Muscle layer of duodenum (tissue), 2 donors: ENCODE results near the gene ATP5F1E.

Experiments used
- H3K27ac ChIP-seq: one replicate; pipeline ENCODE4 v1.7.0; 2013; ENCODE audit warnings: mild to moderate bottlenecking, low read length
- H3K27me3 ChIP-seq: one replicate; pipeline ENCODE4 v1.7.0; 2013; ENCODE audit warnings: low read depth, mild to moderate bottlenecking, control low read depth, low read length
- H3K36me3 ChIP-seq, 2 donors: one replicate each; pipeline ENCODE4 v1.7.0; 2013; ENCODE audit warnings: low read length in 2 of 2, control low read depth in 1 of 2, mild to moderate bottlenecking in 1 of 2; ENCODE audit not compliant: insufficient read depth in 2 of 2, control insufficient read depth in 1 of 2
- H3K4me1 ChIP-seq, 2 donors: one replicate each; pipeline ENCODE4 v1.7.0; 2013; ENCODE audit warnings: low read length in 2 of 2, mild to moderate bottlenecking in 2 of 2, control low read depth in 1 of 2, moderate library complexity in 1 of 2; ENCODE audit not compliant: insufficient read depth in 2 of 2, control insufficient read depth in 1 of 2
- H3K4me3 ChIP-seq, 2 donors: one replicate each; pipeline ENCODE4 v1.7.0; 2013; ENCODE audit warnings: low read length in 2 of 2, low read depth in 1 of 2, mild to moderate bottlenecking in 1 of 2
- H3K9me3 ChIP-seq, 2 donors: one replicate each; pipeline ENCODE4 v1.7.0; 2013; ENCODE audit warnings: low read length in 2 of 2, control low read depth in 1 of 2, mild to moderate bottlenecking in 1 of 2; ENCODE audit not compliant: control insufficient read depth in 1 of 2
- donor health status: healthy.

The ATP5F1E gene

GRCh38 chr20:59010995-59011873 is 20.9 kb downstream of the ATP5F1E start:
- Histone ChIP-seq H3K27me3 (no peaks in the 10 kb centered on the region), H3K27ac (peak overlapping the region; percentile 40), H3K4me3 (no peak overlapping the region), H3K36me3 (no peaks in the 10 kb centered on the region), H3K4me1 (peaks cover 0 to 3% of the 10 kb centered on the region in 2 donors), H3K9me3 (no peaks in the 10 kb centered on the region)

- Histone ChIP-seq H3K27me3 (no peaks in the 10 kb centered on the region), H3K9me3 (no peaks in the 10 kb centered on the region), H3K4me1 (peaks cover 3 to 10% of the 10 kb centered on the region in 2 donors), H3K4me3 (no peak overlapping the region), H3K36me3 (no peaks in the 10 kb centered on the region), H3K27ac (no peak overlapping the region)
Observed at GRCh38 chr20:59010321-59010994, 21.7 kb downstream of the ATP5F1E start.

- Histone ChIP-seq H3K27me3 (no peaks in the 10 kb centered on the region), H3K4me3 (no peak overlapping the region), H3K9me3 (no peaks in the 10 kb centered on the region), H3K36me3 (peaks cover 0 to 3% of the 10 kb centered on the region in 2 donors), H3K4me1 (peaks cover 13 to 26% of the 10 kb centered on the region in 2 donors), H3K27ac (no peak overlapping the region)
Observed at GRCh38 chr20:59008715-59009336, 23.3 kb downstream of the ATP5F1E start.

GRCh38 chr20:59007665-59008511 is 24.2 kb downstream of the ATP5F1E start:
- Histone ChIP-seq H3K27ac (peak overlapping the region; percentile 31), H3K4me1 (peaks cover 13 to 34% of the 10 kb centered on the region in 2 donors), H3K4me3 (peak overlapping the region; percentile 11 to 77), H3K36me3 (peaks cover 7 to 9% of the 10 kb centered on the region in 2 donors), H3K27me3 (no peaks in the 10 kb centered on the region), H3K9me3 (no peaks in the 10 kb centered on the region)

GRCh38 chr20:59006864-59007664 is 25.1 kb downstream of the ATP5F1E start, which contains the start of gene CTSZ:
CTSZ (minus strand) TSS chr20:59007254; CDS start chr20:59007128, 126 bp downstream.
- Histone ChIP-seq H3K27me3 (no peaks in the 10 kb centered on the region), H3K27ac (peak within 1 kb of the TSS; percentile 80), H3K4me3 (peak within 1 kb of the TSS; percentile 74 to 77), H3K9me3 (no peaks in the 10 kb centered on the region), H3K4me1 (peaks cover 13 to 34% of the 10 kb centered on the region in 2 donors), H3K36me3 (peaks cover 7 to 9% of the 10 kb centered on the region in 2 donors)

GRCh38 chr20:59006167-59006863 is 25.8 kb downstream of the ATP5F1E start:
- H3K4me3 ChIP-seq: peak overlapping the region; percentile 74 to 77
- H3K27ac ChIP-seq: peak overlapping the region; percentile 80
- peaks cover 11 to 16% of the 10 kb centered on the region in 2 donors for H3K36me3 ChIP-seq
- peaks cover 13 to 34% of the 10 kb centered on the region in 2 donors for H3K4me1 ChIP-seq
- H3K27me3 ChIP-seq: no peaks in the 10 kb centered on the region
- H3K9me3 ChIP-seq: no peaks in the 10 kb centered on the region

GRCh38 chr20:59005523-59006166 is 26.5 kb downstream of the ATP5F1E start:
- Histone ChIP-seq H3K27ac (peak overlapping the region; percentile 80), H3K4me3 (peak overlapping the region; percentile 74 to 77), H3K36me3 (peaks cover 13 to 23% of the 10 kb centered on the region in 2 donors), H3K27me3 (no peaks in the 10 kb centered on the region), H3K9me3 (no peaks in the 10 kb centered on the region), H3K4me1 (peaks cover 13 to 34% of the 10 kb centered on the region in 2 donors)

- Histone ChIP-seq H3K27me3 (no peaks in the 10 kb centered on the region), H3K36me3 (peaks cover 13 to 27% of the 10 kb centered on the region in 2 donors), H3K4me3 (peak overlapping the region; percentile 74 to 77), H3K4me1 (peaks cover 13 to 34% of the 10 kb centered on the region in 2 donors), H3K27ac (peak overlapping the region; percentile 80), H3K9me3 (no peaks in the 10 kb centered on the region)
Observed at GRCh38 chr20:59004763-59005522, 27.2 kb downstream of the ATP5F1E start.

GRCh38 chr20:59004493-59004762 is 27.7 kb downstream of the ATP5F1E start:
- H3K36me3 ChIP-seq: peaks cover 13 to 29% of the 10 kb centered on the region in 2 donors
- no peak overlapping the region for H3K27ac ChIP-seq
- no peaks in the 10 kb centered on the region for H3K27me3 ChIP-seq
- H3K4me3 ChIP-seq: peak overlapping the region in 1 of 2 donors; percentile 77
- H3K9me3 ChIP-seq: no peaks in the 10 kb centered on the region
- H3K4me1 ChIP-seq: peaks cover 13 to 34% of the 10 kb centered on the region in 2 donors
